Keratinocyte (primary cell): ENCODE results near the gene PARD3. TPM values are rescaled to one million over a fixed set of nuclear protein-coding genes. Genes with fewer than 3 reads are reported as not detected.

Experiments used
- DNase-seq: peaks from one replicate; pipeline ENCODE4 v3.0.0-alpha.2; 2011; ENCODE audit warnings: low read depth, missing footprints, low spot score
- FAIRE-seq: peaks from 2 replicates; lab custom pipeline; 2011; peaks lifted over from hg19 to GRCh38; lab: Jason Lieb, UNC
- H2AFZ ChIP-seq: 2 replicates; pipeline ENCODE4 v1.6.0; 2012; ENCODE audit warnings: low read length, control low read depth, inconsistent platforms; ENCODE audit not compliant: control insufficient read depth
- H3K27ac ChIP-seq: 2 replicates; pipeline ENCODE4 v1.5.1; 2011; ENCODE audit warnings: low read length; ENCODE audit not compliant: control insufficient read depth, insufficient read depth
- H3K27me3 ChIP-seq: 3 replicates; pipeline ENCODE4 v1.6.0; 2011; ENCODE audit warnings: low read length; ENCODE audit not compliant: control insufficient read depth, insufficient read depth; ENCODE audit errors: extremely low read depth
- H3K36me3 ChIP-seq, 2 experiments: 2 replicates in 1 of 2; 3 replicates in 1 of 2; pipeline ENCODE4 v1.5.1; 2011; ENCODE audit warnings: low read length in 2 of 2, mild to moderate bottlenecking in 1 of 2; ENCODE audit not compliant: control insufficient read depth in 2 of 2, insufficient read depth in 2 of 2; ENCODE audit errors: extremely low read depth in 1 of 2
- H3K4me1 ChIP-seq: 3 replicates; pipeline ENCODE4 v1.5.1; 2011; ENCODE audit warnings: low read length; ENCODE audit not compliant: control insufficient read depth, insufficient read depth; ENCODE audit errors: extremely low read depth
- H3K4me2 ChIP-seq: 3 replicates; pipeline ENCODE4 v1.6.0; 2011; ENCODE audit warnings: low read depth, low read length; ENCODE audit not compliant: control insufficient read depth, insufficient read depth; ENCODE audit errors: extremely low read depth
- H3K4me3 ChIP-seq, 3 experiments: fragments of 200-600 bp in 1 of 3; sonication (generic) in 1 of 3; 2 replicates in 2 of 3; 3 replicates in 1 of 3; pipeline ENCODE4 v1.5.1; 2011 to 2016; ENCODE audit warnings: low read length in 3 of 3, mild to moderate bottlenecking in 3 of 3, control low read depth in 2 of 3, inconsistent platforms in 1 of 3, low read depth in 1 of 3, mixed read lengths in 1 of 3, mixed run types in 1 of 3, moderate library complexity in 1 of 3; ENCODE audit not compliant: control insufficient read depth in 2 of 3, insufficient read depth in 2 of 3; ENCODE audit errors: extremely low read depth in 1 of 3
- H3K79me2 ChIP-seq: 2 replicates; pipeline ENCODE4 v1.6.0; 2012; ENCODE audit warnings: low read length; ENCODE audit not compliant: control insufficient read depth, insufficient read depth
- H3K9ac ChIP-seq: 3 replicates; pipeline ENCODE4 v1.6.0; 2011; ENCODE audit warnings: low read length; ENCODE audit not compliant: control insufficient read depth, insufficient read depth; ENCODE audit errors: extremely low read depth
- H3K9me1 ChIP-seq: 3 replicates; pipeline ENCODE4 v1.6.0; 2011; ENCODE audit warnings: low read length; ENCODE audit not compliant: control insufficient read depth, insufficient read depth; ENCODE audit errors: extremely low read depth
- H3K9me3 ChIP-seq: 2 replicates; pipeline ENCODE4 v1.5.1; 2012; ENCODE audit warnings: low read depth, low read length; ENCODE audit not compliant: control insufficient read depth
- H4K20me1 ChIP-seq: 3 replicates; pipeline ENCODE4 v1.6.0; 2011; ENCODE audit warnings: low read length; ENCODE audit not compliant: control insufficient read depth, insufficient read depth; ENCODE audit errors: extremely low read depth
- CTCF ChIP-seq, 3 experiments: IDR thresholded peaks in 1 of 3; conservative IDR thresholded peaks in 1 of 3; optimal IDR thresholded peaks in 1 of 3; 2 replicates in 2 of 3; 3 replicates in 1 of 3; pipeline versions ENCODE3 to v1.5.1; 2011; ENCODE audit warnings: low read length in 3 of 3, mild to moderate bottlenecking in 3 of 3, moderate library complexity in 2 of 3, control low read depth in 1 of 3, inconsistent platforms in 1 of 3; ENCODE audit not compliant: insufficient read depth in 2 of 3; ENCODE audit errors: extremely low read depth in 1 of 3
- EZH2 ChIP-seq: IDR thresholded peaks from one replicate; pipeline ENCODE4 v1.6.1; 2012; ENCODE audit warnings: inconsistent platforms, mild to moderate bottlenecking, low read length, moderate library complexity
- dilution Hi-C: fragments of 300-500 bp; cut with MboI; formaldehyde crosslinking; loops from one replicate; pipeline ENCODE4 v1.7.0; 2020; ENCODE audit warnings: low sequenced_read_pairs; ENCODE audit not compliant: extremely low pct_ligation_motif_present
- polyA plus RNA-seq, 5 experiments: library from polyadenylated mRNA; depleted of rRNA in 3 of 5; stranded (reverse) in 3 of 5; stranded (forward) in 1 of 5; unstranded in 1 of 5; fragments of >200 nt; gene quantifications; 1 replicate in 1 of 5; 2 replicates in 3 of 5; 3 replicates in 1 of 5; pipeline versions ENCODE4 v1.2.1 to v1.2.3, GENCODE V29; 2011 to 2012; ENCODE audit warnings: missing spikeins in 2 of 5, low read depth in 1 of 5, low replicate concordance in 1 of 5

PARD3 gene
- polyA plus RNA-seq, 1 donor (not counting 4 experiments of a cell fraction or from before 2014, with no cell fraction given): 46.4 TPM

DNA sequence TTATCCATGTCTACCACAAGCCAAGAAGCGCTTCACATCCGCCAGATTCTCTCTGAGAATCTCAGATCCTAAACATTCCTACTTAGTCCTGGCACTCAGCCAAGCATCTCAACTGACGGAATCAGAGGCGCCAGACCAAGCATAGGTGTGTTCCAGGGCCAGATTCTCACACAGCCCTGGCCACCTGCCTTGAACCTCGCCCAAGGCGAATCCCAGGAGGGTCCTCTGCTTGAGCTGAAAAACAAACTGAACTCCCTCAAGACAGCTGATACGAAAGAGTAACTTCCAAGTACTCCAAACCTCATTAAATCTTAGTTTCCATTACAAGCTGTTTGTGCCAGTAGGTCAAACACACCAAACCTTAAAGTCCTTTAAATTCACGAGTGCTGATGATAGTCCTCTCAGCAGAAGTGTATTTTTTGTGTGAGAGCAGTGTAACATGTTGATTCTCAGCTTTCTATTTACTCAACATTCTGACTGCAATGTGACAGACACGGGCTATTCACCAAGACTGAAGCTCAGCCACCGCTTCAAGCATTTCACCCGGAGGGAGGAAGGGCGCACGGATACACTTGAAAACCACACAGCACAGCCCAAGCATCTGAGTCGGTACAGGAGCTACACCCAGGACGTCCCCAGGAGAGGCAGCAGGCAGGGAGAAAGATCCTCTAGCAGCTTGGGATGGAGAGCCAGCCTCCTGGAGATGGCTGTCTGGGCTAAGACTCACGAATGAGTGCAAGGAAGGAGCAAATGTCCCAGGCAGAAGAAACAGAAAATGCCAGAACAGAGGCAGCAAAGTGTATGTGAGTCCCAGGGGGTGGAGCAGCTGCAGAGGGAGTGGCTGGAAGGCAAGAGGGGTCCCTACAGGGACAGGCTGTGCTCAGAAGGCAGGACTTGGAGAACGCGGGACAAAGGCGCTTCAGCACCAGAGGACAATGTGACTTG, 6.0 kb downstream of the PARD3 start:
- peak; percentile 48 for FAIRE-seq
- H3K4me3 ChIP-seq: peak overlapping the region in 2 of 3 experiments; percentile 13 to 46

DNA sequence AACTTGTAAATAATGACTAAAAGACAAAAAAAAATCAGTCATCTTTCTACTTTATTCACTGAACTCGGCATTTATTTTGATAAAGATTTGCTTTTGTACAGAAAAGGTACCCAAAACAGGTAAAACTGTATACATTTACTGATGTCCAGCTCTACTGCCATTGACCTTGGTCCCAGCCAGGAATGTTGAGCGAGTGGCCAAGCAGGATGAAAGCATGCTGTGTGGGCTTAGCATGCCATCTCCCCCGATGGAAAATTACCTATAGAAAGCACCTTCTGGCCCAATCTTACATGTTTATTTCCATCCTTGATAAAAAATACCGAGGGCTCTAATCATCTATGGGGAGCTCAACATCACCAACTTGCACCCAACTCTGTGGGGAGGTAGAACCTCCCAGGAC, 6.8 kb downstream of the PARD3 start:
- H3K9me3 ChIP-seq: no peaks in the 10 kb centered on the region
- FAIRE-seq (no peak), DNase-seq (no peak)
- H3K4me2 ChIP-seq: no peak overlapping the region
- H3K4me3 ChIP-seq: no peak overlapping the region
- no peak overlapping the region for H3K9ac ChIP-seq
- no peak overlapping the region for H2AFZ ChIP-seq
- H3K36me3 ChIP-seq: no peaks in the 10 kb centered on the region
- H3K9me1 ChIP-seq: peaks cover 2% of the 10 kb centered on the region
- H3K79me2 ChIP-seq: peaks cover 78% of the 10 kb centered on the region
- peaks cover 4% of the 10 kb centered on the region for H4K20me1 ChIP-seq
- H3K27ac ChIP-seq: no peak overlapping the region
- H3K27me3 ChIP-seq: no peaks in the 10 kb centered on the region
- TF ChIP-seq EZH2: no peak
- no peak for TF ChIP-seq CTCF (optimal IDR thresholded peaks at IDR 0.05 in 1 of 3, IDR thresholded peaks at IDR 0.05 in 1 of 3, conservative IDR thresholded peaks at IDR 0.05 in 1 of 3; ENCODE audit: extremely low read depth in 1 of 3, insufficient read depth in 2 of 3, low read length in 3 of 3)
- dilution Hi-C loops: no loop called here
- peaks cover 38% of the 10 kb centered on the region for H3K4me1 ChIP-seq

More for the DNA sequence above, 6.0 kb downstream of the PARD3 start:
- H3K9ac ChIP-seq: no peak overlapping the region
- no peaks in the 10 kb centered on the region for H3K9me3 ChIP-seq
- H2AFZ ChIP-seq: no peak overlapping the region
- no peak for DNase-seq
- H3K27ac ChIP-seq: peak overlapping the region; percentile 4
- dilution Hi-C loops: no loop called here
- peaks cover 4% of the 10 kb centered on the region for H4K20me1 ChIP-seq
- peak overlapping the region; percentile 82 for H3K4me2 ChIP-seq
- H3K9me1 ChIP-seq: peaks cover 2% of the 10 kb centered on the region
- peaks cover 37% of the 10 kb centered on the region for H3K4me1 ChIP-seq
- H3K36me3 ChIP-seq: no peaks in the 10 kb centered on the region
- H3K27me3 ChIP-seq: no peaks in the 10 kb centered on the region
- H3K79me2 ChIP-seq: peaks cover 82% of the 10 kb centered on the region
- TF ChIP-seq EZH2: no peak
- no peak for TF ChIP-seq CTCF (optimal IDR thresholded peaks at IDR 0.05 in 1 of 3, IDR thresholded peaks at IDR 0.05 in 1 of 3, conservative IDR thresholded peaks at IDR 0.05 in 1 of 3; ENCODE audit: extremely low read depth in 1 of 3, insufficient read depth in 2 of 3, low read length in 3 of 3)
